Transverse colon (tissue), 4 donors: ENCODE results near the gene C4BPA. TPM values are rescaled to one million over a fixed set of nuclear protein-coding genes. Genes with fewer than 3 reads are reported as not detected.

Experiments
- DNase-seq: peaks from one replicate; pipeline ENCODE4 v3.0.0-alpha.2; 2019
- H3K27ac ChIP-seq, 4 donors: fragments of 200-600 bp; sonication (generic); 2 replicates each; pipeline ENCODE4 v1.5.1; 2016 to 2018; ENCODE audit warnings: inconsistent platforms in 4 of 4
- H3K27me3 ChIP-seq: fragments of 200-600 bp; sonication (generic); 2 replicates; pipeline ENCODE4 v1.5.1; 2017; ENCODE audit warnings: inconsistent platforms
- H3K36me3 ChIP-seq, 4 donors: fragments of 200-600 bp; sonication (generic); 2 replicates each; pipeline ENCODE4 v1.5.1; 2017 to 2019; ENCODE audit warnings: inconsistent platforms in 4 of 4
- H3K4me1 ChIP-seq, 4 donors: fragments of 200-600 bp; sonication (generic); 2 replicates each; pipeline ENCODE4 v1.5.1; 2017 to 2020; ENCODE audit warnings: inconsistent platforms in 4 of 4
- H3K4me3 ChIP-seq, 4 donors: fragments of 200-600 bp; sonication (generic); 1 replicate in 1 of 4; 2 replicates in 3 of 4; pipeline versions ENCODE4 v1.5.1 to v1.6.1; 2017 to 2019; ENCODE audit warnings: inconsistent platforms in 4 of 4
- H3K9me3 ChIP-seq, 2 donors: fragments of 200-600 bp; sonication (generic); 2 replicates each; pipeline ENCODE4 v1.5.1; 2017 to 2019; ENCODE audit warnings: inconsistent platforms in 2 of 2
- CTCF ChIP-seq, 5 experiments: fragments of 200-600 bp in 3 of 5; fragments of 450-650 bp in 2 of 5; sonication (generic) in 3 of 5; IDR thresholded peaks; 1 replicate in 2 of 5; 2 replicates in 3 of 5; pipeline ENCODE4 v1.5.1; 2016 to 2017; ENCODE audit warnings: antibody characterized with exemption in 5 of 5, inconsistent platforms in 3 of 5, mild to moderate bottlenecking in 2 of 5, moderate library complexity in 1 of 5
- EP300 ChIP-seq: sonication (generic); formaldehyde crosslinking; IDR thresholded peaks from one replicate; pipeline ENCODE4 v1.6.1; 2017; ENCODE audit warnings: antibody characterized with exemption, low read depth
- POLR2A ChIP-seq: fragments of 450-650 bp; IDR thresholded peaks from one replicate; pipeline ENCODE4 v1.6.1; 2016; ENCODE audit warnings: antibody characterized with exemption, mild to moderate bottlenecking, moderate library complexity
- POLR2AphosphoS5 ChIP-seq, 3 donors: sonication (generic); formaldehyde crosslinking; IDR thresholded peaks; one replicate each; pipeline ENCODE4 v1.6.1; 2016; ENCODE audit warnings: antibody characterized with exemption in 3 of 3
- WGBS, 2 donors: methylation state at CpG; one replicate each; pipeline ENCODE4 v1.1.5; 2018; ENCODE audit warnings: low coverage in 1 of 2; 5-methylcytosine and 5-hydroxymethylcytosine counted together
- in situ Hi-C, 4 donors: fragments of 200-750 bp; cut with MboI; loops; one replicate each; pipeline versions ENCODE4 v1.15.0 to v1.15.1; 2017; ENCODE audit warnings: low sequenced_read_pairs in 3 of 4, low pct_ligation_motif_present in 1 of 4, low pct_unique_long_range_greater_than_20kb in 1 of 4
- intact Hi-C: fragments of 100-400 bp; cut with DNase I; formaldehyde crosslinking; loops from one replicate; pipeline ENCODE4 v1.15.1; 2023; ENCODE audit warnings: low total_unique reads
- total RNA-seq, 4 donors: library from RNA; depleted of rRNA; stranded (reverse); fragments of >200 nt; gene quantifications; one replicate each; pipeline ENCODE4 v1.1.0, GENCODE V29; 2016

The C4BPA gene
- total RNA-seq, 4 donors from 2014 or later: 2.2 to 4.4 (median 2.5) TPM; not detected in 1

- intact Hi-C loops (no loop called here), in situ Hi-C loops (loop anchor here (10.0 to 25.0 kb wide), 3 partner anchors 328 to 435 kb away; partner anchors contain the start of gene CR1 (in 2 of the 4))
- Histone ChIP-seq H3K27me3 (no peaks in the 10 kb centered on the region), H3K27ac (peak overlapping the region in 2 of 4 donors; percentile 15 to 46), H3K9me3 (no peaks in the 10 kb centered on the region), H3K4me3 (no peak overlapping the region), H3K36me3 (peaks cover 0 to 9% (median 0%) of the 10 kb centered on the region in 4 donors), H3K4me1 (peaks cover 0 to 15% (median 0%) of the 10 kb centered on the region in 4 donors)
- TF ChIP-seq POLR2A (no peak), EP300 (no peak), POLR2AphosphoS5 (IDR thresholded peaks at IDR 0.05) (no peak), CTCF (IDR thresholded peaks at IDR 0.05) (no peak)
- no peak for DNase-seq
- 68 to 71% methylated on average over 1 of the region's 1 CpG for WGBS, 2 donors
These were observed 27.0 kb upstream of the C4BPA start for GRCh38 chr1:207077012-207077411.

GRCh38 chr1:207077470-207078377 lies 26.3 kb upstream of the C4BPA start:
- peaks cover 0 to 15% (median 0%) of the 10 kb centered on the region in 4 donors for H3K4me1 ChIP-seq
- DNase-seq: peak; percentile 74
- TF ChIP-seq CTCF (IDR thresholded peaks at IDR 0.05) (peak; percentile 86 to 93 (median 88)), EP300 (no peak), POLR2AphosphoS5 (IDR thresholded peaks at IDR 0.05) (peak in 1 of 3 donors; percentile 48), POLR2A (no peak)
- intact Hi-C loops: no loop called here
- in situ Hi-C loops: loop anchor here (10.0 to 25.0 kb wide), 3 partner anchors 327 to 435 kb away; partner anchors contain the start of gene CR1 (in 2 of the 4)
- H3K36me3 ChIP-seq: peaks cover 0 to 5% (median 0%) of the 10 kb centered on the region in 4 donors
- 30 to 37% methylated on average over 6 of the region's 6 CpGs for WGBS, 2 donors
- H3K27me3 ChIP-seq: no peaks in the 10 kb centered on the region
- H3K4me3 ChIP-seq: no peak overlapping the region
- no peaks in the 10 kb centered on the region for H3K9me3 ChIP-seq
- peak overlapping the region in 2 of 4 donors; percentile 42 to 46 for H3K27ac ChIP-seq

- 64 to 84% methylated on average over 6 to 11 of the region's 11 CpGs for WGBS, 2 donors
- H3K4me3 ChIP-seq: no peak overlapping the region
- peaks cover 0 to 5% (median 0%) of the 10 kb centered on the region in 4 donors for H3K36me3 ChIP-seq
- no peaks in the 10 kb centered on the region for H3K27me3 ChIP-seq
- intact Hi-C loops: no loop called here
- H3K27ac ChIP-seq: no peak overlapping the region
- no peak for DNase-seq
- H3K9me3 ChIP-seq: no peaks in the 10 kb centered on the region
- H3K4me1 ChIP-seq: peaks cover 0 to 15% (median 0%) of the 10 kb centered on the region in 4 donors
- in situ Hi-C loops: loop anchor here (10.0 to 25.0 kb wide), 3 partner anchors 326 to 434 kb away; partner anchors contain the start of gene CR1 (in 2 of the 4)
- TF ChIP-seq POLR2A: no peak
- no peak for TF ChIP-seq POLR2AphosphoS5 (IDR thresholded peaks at IDR 0.05)
- TF ChIP-seq CTCF (IDR thresholded peaks at IDR 0.05): no peak
- no peak for TF ChIP-seq EP300
These were observed 25.4 kb upstream of the C4BPA start for GRCh38 chr1:207078578-207079132.

- no peak overlapping the region for H3K27ac ChIP-seq
- H3K36me3 ChIP-seq: peaks cover 0 to 5% (median 0%) of the 10 kb centered on the region in 4 donors
- 86 to 100% methylated on average over 1 to 6 of the region's 6 CpGs for WGBS, 2 donors
- H3K27me3 ChIP-seq: no peaks in the 10 kb centered on the region
- peaks cover 0 to 15% (median 2%) of the 10 kb centered on the region in 4 donors for H3K4me1 ChIP-seq
- DNase-seq: no peak
- no peak overlapping the region for H3K4me3 ChIP-seq
- no peaks in the 10 kb centered on the region for H3K9me3 ChIP-seq
- in situ Hi-C loops (loop anchor here (10.0 to 25.0 kb wide), 3 partner anchors 325 to 433 kb away; partner anchors contain the start of gene CR1 (in 2 of the 4)), intact Hi-C loops (loop anchor here (10.0 kb wide), 1 partner anchor 325 kb away; no protein-coding TSS in a partner anchor)
- TF ChIP-seq POLR2A (no peak), CTCF (IDR thresholded peaks at IDR 0.05) (no peak), POLR2AphosphoS5 (IDR thresholded peaks at IDR 0.05) (no peak), EP300 (no peak)
These were observed 24.3 kb upstream of the C4BPA start for GRCh38 chr1:207079706-207080241.
